ENCODE measurements around the gene WDR11. TPM values are rescaled to one million over a fixed set of nuclear protein-coding genes. Genes with fewer than 3 reads are reported as not detected.

WDR11 gene
- total RNA-seq, 1 donor from 2014 or later: 48.2 TPM

DNA sequence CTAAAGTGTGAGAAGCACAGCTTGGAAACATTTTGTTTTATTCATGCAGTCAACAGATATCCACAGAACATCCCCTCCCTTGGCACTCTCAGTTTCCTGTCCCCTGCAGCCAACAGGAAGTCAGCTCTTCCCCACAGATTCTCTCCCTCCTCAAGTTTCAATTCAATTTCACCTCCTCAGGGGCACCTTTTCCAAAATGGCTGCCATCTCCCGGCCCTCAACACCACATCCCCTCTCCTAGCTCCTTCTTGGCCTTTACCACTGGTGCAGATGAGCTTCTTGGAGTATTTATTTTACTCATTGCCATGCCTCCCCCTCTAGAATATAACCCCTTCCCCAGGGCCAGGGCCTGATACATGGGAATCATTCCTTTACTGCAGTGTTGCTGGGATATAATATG, 94.0 kb downstream of the WDR11 start:
- Mint-ChIP-seq H3K27ac (peak overlapping the region; percentile 21), H3K36me3 (ENCODE audit: low read depth) (no peaks in the 10 kb centered on the region), H3K4me1 (peaks cover 6% of the 10 kb centered on the region), H3K9me3 (no peaks in the 10 kb centered on the region), H3K4me3 (no peak overlapping the region), H3K27me3 (peaks cover 16% of the 10 kb centered on the region)
- intact Hi-C loops (cut with micrococcal nuclease): loop anchor here (5.0 kb wide), 1 partner anchor 957 kb away; no protein-coding TSS in a partner anchor
- no peak for DNase-seq

DNA sequence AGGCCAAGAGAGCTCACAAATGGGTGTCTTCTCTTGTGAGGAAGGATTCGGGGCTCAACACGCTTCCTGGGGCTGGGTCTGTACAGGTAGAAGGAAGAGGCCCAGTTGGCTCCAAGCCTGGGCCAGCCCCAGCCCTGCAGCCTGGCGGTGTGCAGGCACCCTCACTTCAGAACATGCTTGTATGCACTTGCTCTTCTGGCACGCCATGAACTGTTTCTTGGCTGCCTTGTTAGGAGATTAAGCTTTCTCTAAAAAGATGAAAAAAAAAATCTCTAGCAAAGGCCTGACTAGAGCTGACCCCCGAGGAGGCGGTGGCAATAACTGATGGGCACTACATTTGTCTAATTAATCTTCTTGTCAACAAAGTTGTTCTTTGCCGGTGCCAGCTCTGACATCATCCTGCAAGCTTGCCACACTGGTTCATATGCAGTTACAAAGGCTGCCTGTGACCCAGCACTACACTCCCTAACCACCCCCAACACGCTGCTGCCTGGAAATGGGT, 94.7 kb downstream of the WDR11 start:
- H3K27me3 Mint-ChIP-seq: peaks cover 22% of the 10 kb centered on the region
- no peak overlapping the region for H3K4me3 Mint-ChIP-seq
- no peak for DNase-seq
- H3K27ac Mint-ChIP-seq: no peak overlapping the region
- H3K36me3 Mint-ChIP-seq (ENCODE audit: low read depth): no peaks in the 10 kb centered on the region
- no peaks in the 10 kb centered on the region for H3K9me3 Mint-ChIP-seq
- intact Hi-C loops (cut with micrococcal nuclease): loop anchor here (5.0 kb wide), 1 partner anchor 956 kb away; no protein-coding TSS in a partner anchor
- H3K4me1 Mint-ChIP-seq: peaks cover 6% of the 10 kb centered on the region

GRCh38 chr10:120946497-120946896, 95.3 kb downstream of the WDR11 start:
- intact Hi-C loops (cut with micrococcal nuclease): loop anchor here (5.0 kb wide), 1 partner anchor 956 kb away; no protein-coding TSS in a partner anchor
- no peaks in the 10 kb centered on the region for H3K9me3 Mint-ChIP-seq
- H3K4me3 Mint-ChIP-seq: no peak overlapping the region
- H3K36me3 Mint-ChIP-seq (ENCODE audit: low read depth): no peaks in the 10 kb centered on the region
- H3K4me1 Mint-ChIP-seq: peaks cover 6% of the 10 kb centered on the region
- H3K27ac Mint-ChIP-seq: no peak overlapping the region
- no peak for DNase-seq
- peaks cover 29% of the 10 kb centered on the region for H3K27me3 Mint-ChIP-seq

- intact Hi-C loops (cut with micrococcal nuclease): loop anchor here (5.0 kb wide), 1 partner anchor 953 kb away; no protein-coding TSS in a partner anchor
- Mint-ChIP-seq H3K36me3 (ENCODE audit: low read depth) (no peaks in the 10 kb centered on the region), H3K4me1 (peaks cover 4% of the 10 kb centered on the region), H3K27ac (no peak overlapping the region), H3K9me3 (no peaks in the 10 kb centered on the region), H3K27me3 (peaks cover 36% of the 10 kb centered on the region), H3K4me3 (peak overlapping the region; percentile 45)
- DNase-seq: peak; percentile 90
These were observed 97.9 kb downstream of the WDR11 start for GRCh38 chr10:120948889-120949608.

DNA sequence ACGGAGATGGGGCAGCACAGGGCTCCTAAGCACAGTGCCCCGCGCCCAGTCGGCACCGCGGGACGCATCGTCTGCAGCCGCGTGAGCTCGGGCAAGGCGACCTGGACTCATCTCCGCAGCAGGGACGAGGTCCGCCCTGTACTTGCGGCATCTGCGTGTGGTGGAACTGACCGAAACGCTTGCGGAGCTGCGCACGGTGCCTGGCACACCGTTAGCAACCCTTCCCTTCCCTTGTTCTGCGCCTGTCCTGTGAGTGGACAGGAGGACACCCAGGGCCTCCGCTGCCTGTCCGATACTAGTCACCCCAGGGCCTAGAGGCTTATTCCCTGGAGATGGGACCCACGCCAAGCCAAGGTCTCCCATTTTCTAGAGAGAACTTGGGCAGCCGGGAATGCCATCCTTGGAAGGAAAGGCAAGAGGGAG, 98.5 kb downstream of the WDR11 start:
- Mint-ChIP-seq H3K9me3 (no peaks in the 10 kb centered on the region), H3K4me1 (peaks cover 4% of the 10 kb centered on the region), H3K27me3 (peaks cover 36% of the 10 kb centered on the region), H3K36me3 (ENCODE audit: low read depth) (no peaks in the 10 kb centered on the region), H3K4me3 (peak overlapping the region; percentile 45), H3K27ac (no peak overlapping the region)
- intact Hi-C loops (cut with micrococcal nuclease): loop anchor here (5.0 kb wide), 1 partner anchor 953 kb away; no protein-coding TSS in a partner anchor
- DNase-seq: no peak

- H3K27ac Mint-ChIP-seq: no peak overlapping the region
- intact Hi-C loops (cut with micrococcal nuclease): no loop called here
- no peaks in the 10 kb centered on the region for H3K36me3 Mint-ChIP-seq (ENCODE audit: low read depth)
- no peaks in the 10 kb centered on the region for H3K9me3 Mint-ChIP-seq
- peaks cover 3% of the 10 kb centered on the region for H3K4me1 Mint-ChIP-seq
- no peak for DNase-seq
- peaks cover 36% of the 10 kb centered on the region for H3K27me3 Mint-ChIP-seq
- H3K4me3 Mint-ChIP-seq: no peak overlapping the region
These were observed 98.9 kb downstream of the WDR11 start for GRCh38 chr10:120950051-120950561.

DNA sequence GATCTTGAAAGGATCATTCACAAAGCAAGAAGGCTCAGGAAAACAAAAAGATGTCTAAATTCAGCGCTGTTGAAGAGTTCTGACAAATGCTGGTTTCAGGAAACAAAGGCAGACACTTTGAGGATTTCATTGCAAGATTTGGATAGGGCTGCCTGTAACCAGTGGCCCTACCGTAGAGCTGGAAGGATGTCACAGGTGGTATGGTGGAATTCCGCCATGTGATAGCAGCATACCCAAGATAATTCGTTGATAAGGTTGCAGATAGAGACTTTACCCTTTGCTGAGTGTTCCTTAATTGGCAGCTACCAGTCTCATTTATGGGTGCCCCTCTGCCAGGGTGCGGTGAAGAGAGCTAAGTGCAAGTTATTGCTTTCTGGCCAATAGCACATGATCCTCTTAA, 100.1 kb downstream of the WDR11 start:
- intact Hi-C loops (cut with micrococcal nuclease): no loop called here
- peaks cover 36% of the 10 kb centered on the region for H3K27me3 Mint-ChIP-seq
- no peak for DNase-seq
- H3K27ac Mint-ChIP-seq: no peak overlapping the region
- no peak overlapping the region for H3K4me3 Mint-ChIP-seq
- H3K9me3 Mint-ChIP-seq: no peaks in the 10 kb centered on the region
- H3K36me3 Mint-ChIP-seq (ENCODE audit: low read depth): no peaks in the 10 kb centered on the region
- no peaks in the 10 kb centered on the region for H3K4me1 Mint-ChIP-seq

DNA sequence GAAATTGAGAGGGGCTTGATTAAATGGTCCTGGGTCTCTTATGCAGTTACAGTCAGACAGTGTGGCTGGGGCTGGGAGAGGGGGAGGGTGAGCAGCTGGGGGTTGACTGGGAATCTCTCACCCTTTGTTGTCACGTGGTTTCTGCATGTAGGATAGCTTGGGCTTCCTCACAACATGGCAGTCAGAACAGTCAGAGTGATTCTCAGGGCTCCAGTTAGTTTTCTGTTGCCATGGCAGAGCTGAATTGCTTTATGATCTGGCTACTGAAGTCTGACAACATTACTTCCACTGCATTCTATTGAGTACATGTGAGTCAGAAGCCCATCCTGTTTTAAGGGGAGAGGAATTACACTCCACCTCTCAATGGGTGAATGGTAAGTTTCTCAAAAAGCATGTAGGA, 102.7 kb downstream of the WDR11 start:
- intact Hi-C loops (cut with micrococcal nuclease): no loop called here

More for the DNA sequence above, 102.7 kb downstream of the WDR11 start:
- Mint-ChIP-seq H3K4me3 (no peak overlapping the region), H3K4me1 (no peaks in the 10 kb centered on the region), H3K36me3 (ENCODE audit: low read depth) (no peaks in the 10 kb centered on the region), H3K9me3 (no peaks in the 10 kb centered on the region), H3K27ac (no peak overlapping the region), H3K27me3 (peaks cover 29% of the 10 kb centered on the region)
- DNase-seq: no peak

All from activated CD4-positive, alpha-beta T cell treated with anti-CD3 and anti-CD28 coated beads, Interleukin-2, amount 10 ng/mL, durations not matched to agents 24 days and 14 days (primary cell).